NCI-H82 treated with DMSO at 0.1 percent for 48 hours (cell line): ENCODE results near the gene TWNK.

Source experiments
- DNase-seq: peaks from one replicate; lab custom pipeline; 2025; ENCODE audit not compliant: unreplicated experiment; lab: John Stamatoyannopoulos, UW

The TWNK gene

GRCh38 chr10:101010329-101010728 is 23.0 kb downstream of the TWNK start:
- no peak for DNase-seq

GRCh38 chr10:101011517-101012423 is 24.4 kb downstream of the TWNK start:
- DNase-seq: peak; percentile 35

- peak; percentile 61 for DNase-seq
Measured at GRCh38 chr10:101012525-101013364, 25.4 kb downstream of the TWNK start.

GRCh38 chr10:101013365-101013825 is 26.1 kb downstream of the TWNK start:
- DNase-seq: no peak

GRCh38 chr10:101014230-101014884 is 27.0 kb downstream of the TWNK start:
- DNase-seq: no peak

GRCh38 chr10:101014966-101015581 is 27.7 kb downstream of the TWNK start:
- no peak for DNase-seq

- DNase-seq: no peak
Measured at GRCh38 chr10:101015582-101015973, 28.2 kb downstream of the TWNK start.

GRCh38 chr10:101016814-101017213 is 29.5 kb downstream of the TWNK start:
- no peak for DNase-seq

GRCh38 chr10:101018118-101018599 is 30.8 kb downstream of the TWNK start:
- no peak for DNase-seq

- DNase-seq: peak; percentile 22
Measured at GRCh38 chr10:101018600-101019439, 31.5 kb downstream of the TWNK start.

GRCh38 chr10:101019440-101019703 is 32.0 kb downstream of the TWNK start:
- no peak for DNase-seq

- no peak for DNase-seq
Measured at GRCh38 chr10:101020427-101021075, 33.2 kb downstream of the TWNK start.

GRCh38 chr10:101021239-101021638 is 33.9 kb downstream of the TWNK start:
- no peak for DNase-seq

- no peak for DNase-seq
Measured at GRCh38 chr10:101021692-101022251, 34.4 kb downstream of the TWNK start.

- no peak for DNase-seq
Measured at GRCh38 chr10:101022967-101023705, 35.8 kb downstream of the TWNK start.

GRCh38 chr10:101027106-101027720 is 39.9 kb downstream of the TWNK start:
- DNase-seq: no peak

- DNase-seq: no peak
Measured at GRCh38 chr10:101028446-101029337, 41.3 kb downstream of the TWNK start.
